PC-9 (cell line): ENCODE data around the gene ADD3. TPM values are rescaled to one million over a fixed set of nuclear protein-coding genes. Genes with fewer than 3 reads are reported as not detected.
"Not testable (repeated sequence)": the region's sequence is repeated elsewhere in the genome, so short reads cannot be mapped to it uniquely, and the experiment has no call there.

Source experiments
- BruUV-seq: library from RNA; stranded (reverse); fragments of 400-500 nt; replicated peaks from 2 replicates; lab custom pipeline; 2021; lab: Mats Ljungman, UMichigan
- CTCF ChIA-PET: fragments of 300-600 bp; sonication (Branson Sonifier 250); formaldehyde crosslinking; loops from one replicate; lab custom pipeline; 2022; ENCODE audit warnings: antibody characterized with exemption; lab: Charles Lee
- POLR2A ChIA-PET: fragments of 300-600 bp; sonication (Branson Sonifier 250); formaldehyde crosslinking; loops from one replicate; lab custom pipeline; 2022; ENCODE audit warnings: antibody characterized with exemption; ENCODE audit not compliant: unreplicated experiment; lab: Charles Lee
- DNase-seq, 2 experiments: peaks; one replicate each; pipeline versions ENCODE4 v3.0.0 to v3.0.0-alpha.2; 2015 to 2022; ENCODE audit warnings: mixed read lengths in 1 of 2
- H2AFZ ChIP-seq: fragments of 200-600 bp; sonication (generic); 2 replicates; pipeline ENCODE4 v1.8.1; 2017; ENCODE audit warnings: antibody characterized with exemption
- H3F3A ChIP-seq: fragments of 200-600 bp; sonication (generic); 2 replicates; pipeline ENCODE4 v1.8.1; 2017; ENCODE audit warnings: antibody characterized with exemption, mild to moderate bottlenecking, low read depth; ENCODE audit not compliant: insufficient read depth
- H3K27ac ChIP-seq: fragments of 200-600 bp; sonication (generic); 2 replicates; pipeline ENCODE4 v1.6.1; 2016; ENCODE audit warnings: mixed run types
- H3K27me3 ChIP-seq: fragments of 200-600 bp; sonication (generic); 2 replicates; pipeline ENCODE4 v1.6.1; 2016; ENCODE audit warnings: low read depth, mixed run types; ENCODE audit not compliant: insufficient read depth
- H3K36me3 ChIP-seq: fragments of 200-600 bp; sonication (generic); 2 replicates; pipeline ENCODE4 v1.6.1; 2016; ENCODE audit warnings: low read depth, mixed run types
- H3K4me1 ChIP-seq: fragments of 200-600 bp; sonication (generic); replicated peaks from 2 replicates; pipeline ENCODE4 v1.6.1; 2016; ENCODE audit warnings: mixed run types; ENCODE audit not compliant: insufficient read depth
- H3K4me2 ChIP-seq: fragments of 200-600 bp; sonication (generic); 2 replicates; pipeline ENCODE4 v1.6.1; 2017; ENCODE audit warnings: mixed run types
- H3K4me3 ChIP-seq: fragments of 200-600 bp; sonication (generic); 2 replicates; pipeline ENCODE4 v1.6.1; 2016; ENCODE audit warnings: mixed run types
- H3K79me2 ChIP-seq: fragments of 200-600 bp; sonication (generic); 2 replicates; pipeline ENCODE4 v1.6.1; 2017; ENCODE audit warnings: low read depth, mixed run types
- H3K9me2 ChIP-seq: fragments of 200-600 bp; sonication (generic); 2 replicates; pipeline ENCODE4 v1.8.1; 2017; ENCODE audit warnings: mild to moderate bottlenecking; ENCODE audit not compliant: insufficient read depth
- H3K9me3 ChIP-seq: fragments of 200-600 bp; sonication (generic); 2 replicates; pipeline ENCODE4 v1.8.1; 2016; ENCODE audit warnings: low read depth; ENCODE audit not compliant: insufficient read depth
- H4K20me1 ChIP-seq: fragments of 200-600 bp; sonication (generic); 2 replicates; pipeline ENCODE4 v1.8.1; 2017; ENCODE audit not compliant: insufficient read depth
- CTCF ChIP-seq: fragments of 200-600 bp; sonication (generic); conservative IDR thresholded peaks from 2 replicates; pipeline ENCODE4 v1.6.1; 2017; ENCODE audit warnings: mixed run types, antibody characterized with exemption, mild to moderate bottlenecking, moderate library complexity
- EZH2 ChIP-seq: fragments of 200-600 bp; sonication (generic); IDR thresholded peaks from 2 replicates; pipeline ENCODE4 v1.8.0; 2017; ENCODE audit warnings: antibody characterized with exemption, low read depth
- intact Hi-C: fragments of 100-400 bp; cut with micrococcal nuclease; formaldehyde crosslinking; loops from one replicate; pipeline ENCODE4 v1.10.0; 2022; ENCODE audit not compliant: unreplicated experiment
- total RNA-seq: library from RNA; stranded (reverse); gene quantifications from 2 replicates; pipeline ENCODE4 v1.2.3, GENCODE V29; 2021

Gene ADD3
- total RNA-seq, 1 experiment from 2014 or later: 77.7 TPM

GRCh38 chr10:109984013-109984412, 23.8 kb upstream of the ADD3 start:
- TF ChIP-seq CTCF (no peak), EZH2 (no peak)
- H3K9me2 ChIP-seq: no peaks in the 10 kb centered on the region
- H3K36me3 ChIP-seq: no peaks in the 10 kb centered on the region
- H3K79me2 ChIP-seq: no peaks in the 10 kb centered on the region
- ChIA-PET POLR2A (interaction anchor here (0.7 kb wide), 1 partner anchor 95 kb away, joined by 4 read pairs; no protein-coding TSS in a partner anchor), CTCF (interaction anchor here (0.6 kb wide), 1 partner anchor 154 kb away, joined by 3 read pairs; no protein-coding TSS in a partner anchor)
- H3F3A ChIP-seq: no peaks in the 10 kb centered on the region
- H3K27me3 ChIP-seq: no peaks in the 10 kb centered on the region
- no peak overlapping the region for H2AFZ ChIP-seq
- H3K4me1 ChIP-seq: no peaks in the 10 kb centered on the region
- H3K4me3 ChIP-seq: no peak overlapping the region
- no peak overlapping the region for H3K4me2 ChIP-seq
- intact Hi-C loops: no loop called here
- H4K20me1 ChIP-seq: no peaks in the 10 kb centered on the region
- no peaks in the 10 kb centered on the region for H3K9me3 ChIP-seq
- BruUV-seq: no TSS peak
- no peak for DNase-seq
- no peak overlapping the region for H3K27ac ChIP-seq

- H3K9me3 ChIP-seq, CTCF ChIA-PET, BruUV-seq, H3K27ac ChIP-seq, H3K4me3 ChIP-seq, H3F3A ChIP-seq, POLR2A ChIA-PET, H3K79me2 ChIP-seq, H2AFZ ChIP-seq, DNase-seq, H3K4me2 ChIP-seq, H3K4me1 ChIP-seq, H3K36me3 ChIP-seq, H4K20me1 ChIP-seq, H3K27me3 ChIP-seq, H3K9me2 ChIP-seq, intact Hi-C loops: not testable (repeated sequence)
Measured at GRCh38 chr10:109985768-109986167, 22.0 kb upstream of the ADD3 start.

- H3K27me3 ChIP-seq: no peaks in the 10 kb centered on the region
- H3K4me1 ChIP-seq: no peaks in the 10 kb centered on the region
- H3K27ac ChIP-seq: no peak overlapping the region
- no peak overlapping the region for H3K4me3 ChIP-seq
- no peak overlapping the region for H2AFZ ChIP-seq
- H3K4me2 ChIP-seq: no peak overlapping the region
- H3F3A ChIP-seq: no peaks in the 10 kb centered on the region
- H4K20me1 ChIP-seq: no peaks in the 10 kb centered on the region
- ChIA-PET POLR2A (no interaction called here), CTCF (no interaction called here)
- DNase-seq: no peak
- intact Hi-C loops: no loop called here
- no TSS peak for BruUV-seq
- H3K9me2 ChIP-seq: no peaks in the 10 kb centered on the region
- no peaks in the 10 kb centered on the region for H3K79me2 ChIP-seq
- TF ChIP-seq EZH2 (no peak), CTCF (no peak)
- H3K36me3 ChIP-seq: no peaks in the 10 kb centered on the region
- H3K9me3 ChIP-seq: no peaks in the 10 kb centered on the region
Measured at GRCh38 chr10:109987452-109988211, 20.2 kb upstream of the ADD3 start.
